GM13977 (cell line): ENCODE measurements around the gene PUM2.

ENCODE experiments used
- DNase-seq: peaks from one replicate; pipeline ENCODE4 v3.0.0; 2012; ENCODE audit warnings: low spot score
- CTCF ChIP-seq: IDR thresholded peaks from 2 replicates; pipeline ENCODE4 v1.5.1; 2012; ENCODE audit warnings: mild to moderate bottlenecking, control low read depth; ENCODE audit not compliant: insufficient read depth; ENCODE audit errors: extremely low read depth, missing control alignments
- in situ Hi-C: fragments of 300-500 bp; cut with MboI; formaldehyde crosslinking; loops from one replicate; pipeline ENCODE4 v1.12.0; 2022; ENCODE audit warnings: low sequenced_read_pairs, low pct_unique_long_range_greater_than_20kb, mixed read lengths, inconsistent platforms; ENCODE audit not compliant: unreplicated experiment

The PUM2 gene

GRCh38 chr2:20213651-20214565 is 136.7 kb downstream of the PUM2 start:
- peak; percentile 59 for DNase-seq
- TF ChIP-seq CTCF: no peak
- in situ Hi-C loops: no loop called here

GRCh38 chr2:20212871-20213503 is 137.7 kb downstream of the PUM2 start:
- no peak for DNase-seq

GRCh38 chr2:20212459-20212870 is 138.2 kb downstream of the PUM2 start:
- in situ Hi-C loops: no loop called here
- TF ChIP-seq CTCF: no peak
- peak; percentile 69 for DNase-seq

More at GRCh38 chr2:20212871-20213503, 137.7 kb downstream of the PUM2 start:
- in situ Hi-C loops: no loop called here
- no peak for TF ChIP-seq CTCF

- TF ChIP-seq CTCF: no peak
- in situ Hi-C loops: no loop called here
- DNase-seq: no peak
These were observed 138.7 kb downstream of the PUM2 start for GRCh38 chr2:20211860-20212458.

GRCh38 chr2:20211420-20211819 is 139.2 kb downstream of the PUM2 start:
- no peak for TF ChIP-seq CTCF
- DNase-seq: no peak
- in situ Hi-C loops: no loop called here

GRCh38 chr2:20210462-20210861 is 140.2 kb downstream of the PUM2 start:
- no peak for TF ChIP-seq CTCF
- DNase-seq: no peak
- in situ Hi-C loops: no loop called here
